Parathyroid adenoma (tissue), 2 donors: ENCODE results near the gene DOK7.
A peak's percentile ranks its signal among the peaks of the same experiment; 100 is the strongest.

Experiments used
- H2AFZ ChIP-seq: fragments of 300-600 bp; sonication (generic); one replicate; pipeline ENCODE4 v1.7.0; 2017; ENCODE audit warnings: antibody characterized with exemption, mild to moderate bottlenecking
- H3K27ac ChIP-seq: fragments of 300-600 bp; sonication (generic); one replicate; pipeline ENCODE4 v1.7.0; 2017
- H3K27me3 ChIP-seq: fragments of 300-600 bp; sonication (generic); one replicate; pipeline ENCODE4 v1.7.0; 2017; ENCODE audit warnings: low read length; ENCODE audit not compliant: control insufficient read depth, insufficient read depth
- H3K36me3 ChIP-seq: fragments of 300-600 bp; sonication (generic); one replicate; pipeline ENCODE4 v1.7.0; 2017; ENCODE audit warnings: low read length; ENCODE audit not compliant: control insufficient read depth, insufficient read depth
- H3K4me1 ChIP-seq: fragments of 300-600 bp; sonication (generic); one replicate; pipeline ENCODE4 v1.7.0; 2017; ENCODE audit warnings: control low read depth
- H3K4me2 ChIP-seq: fragments of 300-600 bp; sonication (generic); one replicate; pipeline ENCODE4 v1.7.0; 2017; ENCODE audit warnings: low read length
- H3K4me3 ChIP-seq: fragments of 300-600 bp; sonication (generic); one replicate; pipeline ENCODE4 v1.7.0; 2017; ENCODE audit warnings: low read depth, low read length
- H3K79me2 ChIP-seq: fragments of 300-600 bp; sonication (generic); one replicate; pipeline ENCODE4 v1.7.0; 2017; ENCODE audit warnings: control low read depth
- H3K9ac ChIP-seq: fragments of 300-600 bp; sonication (generic); one replicate; pipeline ENCODE4 v1.7.0; 2017; ENCODE audit warnings: mild to moderate bottlenecking
- H3K9me3 ChIP-seq: fragments of 300-600 bp; sonication (generic); one replicate; pipeline ENCODE4 v1.7.0; 2017; ENCODE audit warnings: low read length; ENCODE audit not compliant: control insufficient read depth
- TF ChIP-seq, protein P1 (sequence below): fragments of 300-600 bp; sonication (generic); IDR thresholded peaks from one replicate; pipeline ENCODE4 v1.7.0; 2017; ENCODE audit warnings: antibody characterized with exemption, mild to moderate bottlenecking
- donor health status: primary hyperparathyroidism.

DOK7 gene

GRCh38 chr4:3441501-3442459 lies 21.3 kb upstream of the DOK7 start, which contains the start of gene HGFAC:
Gene HGFAC, plus strand, starts transcription at chr4:3441968. Its CDS starts 34 bp downstream, at chr4:3442002.
- TF ChIP-seq, protein P1, sequence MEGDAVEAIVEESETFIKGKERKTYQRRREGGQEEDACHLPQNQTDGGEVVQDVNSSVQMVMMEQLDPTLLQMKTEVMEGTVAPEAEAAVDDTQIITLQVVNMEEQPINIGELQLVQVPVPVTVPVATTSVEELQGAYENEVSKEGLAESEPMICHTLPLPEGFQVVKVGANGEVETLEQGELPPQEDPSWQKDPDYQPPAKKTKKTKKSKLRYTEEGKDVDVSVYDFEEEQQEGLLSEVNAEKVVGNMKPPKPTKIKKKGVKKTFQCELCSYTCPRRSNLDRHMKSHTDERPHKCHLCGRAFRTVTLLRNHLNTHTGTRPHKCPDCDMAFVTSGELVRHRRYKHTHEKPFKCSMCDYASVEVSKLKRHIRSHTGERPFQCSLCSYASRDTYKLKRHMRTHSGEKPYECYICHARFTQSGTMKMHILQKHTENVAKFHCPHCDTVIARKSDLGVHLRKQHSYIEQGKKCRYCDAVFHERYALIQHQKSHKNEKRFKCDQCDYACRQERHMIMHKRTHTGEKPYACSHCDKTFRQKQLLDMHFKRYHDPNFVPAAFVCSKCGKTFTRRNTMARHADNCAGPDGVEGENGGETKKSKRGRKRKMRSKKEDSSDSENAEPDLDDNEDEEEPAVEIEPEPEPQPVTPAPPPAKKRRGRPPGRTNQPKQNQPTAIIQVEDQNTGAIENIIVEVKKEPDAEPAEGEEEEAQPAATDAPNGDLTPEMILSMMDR, result no peak
- Histone ChIP-seq H3K27ac (no peak within 1 kb of the TSS), H3K4me1 (no peaks in the 10 kb centered on the region), H3K36me3 (no peaks in the 10 kb centered on the region), H3K27me3 (no peaks in the 10 kb centered on the region), H2AFZ (no peak within 1 kb of the TSS), H3K9me3 (no peaks in the 10 kb centered on the region), H3K9ac (no peak within 1 kb of the TSS), H3K4me2 (no peak within 1 kb of the TSS), H3K4me3 (no peak within 1 kb of the TSS), H3K79me2 (no peaks in the 10 kb centered on the region)

GRCh38 chr4:3442460-3442958 lies 20.6 kb upstream of the DOK7 start:
- TF ChIP-seq, protein P1, result no peak
- Histone ChIP-seq H3K27ac (no peak overlapping the region), H3K9me3 (no peaks in the 10 kb centered on the region), H2AFZ (no peak overlapping the region), H3K36me3 (no peaks in the 10 kb centered on the region), H3K9ac (no peak overlapping the region), H3K4me1 (no peaks in the 10 kb centered on the region), H3K79me2 (no peaks in the 10 kb centered on the region), H3K27me3 (no peaks in the 10 kb centered on the region), H3K4me3 (no peak overlapping the region), H3K4me2 (no peak overlapping the region)

DNA sequence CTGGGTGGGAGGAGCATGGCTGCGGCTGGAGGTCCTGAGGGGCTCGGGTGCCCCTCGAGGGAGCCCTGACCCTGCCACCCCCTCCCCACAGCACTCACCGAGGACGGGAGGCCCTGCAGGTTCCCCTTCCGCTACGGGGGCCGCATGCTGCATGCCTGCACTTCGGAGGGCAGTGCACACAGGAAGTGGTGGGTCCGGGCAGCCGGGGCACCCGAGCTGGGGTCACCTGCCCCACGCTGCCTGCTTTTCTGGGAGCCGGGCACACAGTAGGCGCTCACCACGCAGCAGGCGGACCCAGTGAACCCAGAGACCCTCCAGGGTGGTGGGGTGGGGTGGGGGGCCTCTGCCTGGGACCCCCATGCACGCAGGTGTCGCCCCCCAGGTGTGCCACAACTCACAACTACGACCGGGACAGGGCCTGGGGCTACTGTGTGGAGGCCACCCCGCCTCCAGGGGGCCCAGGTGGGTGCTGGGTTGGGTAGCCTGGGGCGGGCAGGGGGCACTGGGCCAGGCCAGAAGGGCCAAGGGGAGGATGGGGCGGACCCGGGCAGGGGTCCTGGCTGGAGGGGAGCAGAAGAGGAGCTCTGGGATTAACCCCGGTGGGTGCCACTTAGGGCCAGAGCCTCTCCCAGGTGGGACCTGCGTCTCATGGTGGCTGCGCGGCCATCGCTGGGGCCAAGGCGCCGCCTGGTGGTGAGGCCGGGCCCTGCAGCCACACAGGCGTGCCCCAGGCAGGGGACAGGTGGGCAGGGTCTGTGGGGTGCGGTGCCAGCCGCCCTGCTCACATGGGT lies 20.0 kb upstream of the DOK7 start:
- Histone ChIP-seq H3K4me3 (no peak overlapping the region), H3K4me2 (no peak overlapping the region), H3K9ac (no peak overlapping the region), H2AFZ (no peak overlapping the region), H3K79me2 (no peaks in the 10 kb centered on the region), H3K9me3 (no peaks in the 10 kb centered on the region), H3K36me3 (no peaks in the 10 kb centered on the region), H3K27me3 (no peaks in the 10 kb centered on the region), H3K4me1 (no peaks in the 10 kb centered on the region), H3K27ac (no peak overlapping the region)
- TF ChIP-seq, protein P1, result peak; percentile 71

GRCh38 chr4:3443750-3444309 lies 19.3 kb upstream of the DOK7 start:
- no peak overlapping the region for H3K9ac ChIP-seq
- no peak overlapping the region for H3K4me3 ChIP-seq
- no peaks in the 10 kb centered on the region for H3K79me2 ChIP-seq
- H3K9me3 ChIP-seq, result no peaks in the 10 kb centered on the region
- H3K4me1 ChIP-seq, result no peaks in the 10 kb centered on the region
- no peak overlapping the region for H2AFZ ChIP-seq
- no peak overlapping the region for H3K27ac ChIP-seq
- H3K27me3 ChIP-seq, result no peaks in the 10 kb centered on the region
- TF ChIP-seq, protein P1, result no peak
- no peak overlapping the region for H3K4me2 ChIP-seq
- H3K36me3 ChIP-seq, result no peaks in the 10 kb centered on the region
